GDM1 (cell line): ENCODE results near the gene BMPR1A.
"Not testable (repeated sequence)": the region's sequence is repeated elsewhere in the genome, so short reads cannot be mapped to it uniquely, and the experiment has no call there.

Experiments
- DNase-seq: peaks from one replicate; lab custom pipeline; 2025; lab: John Stamatoyannopoulos, UW

Gene BMPR1A

GRCh38 chr10:86878983-86879713, 122.7 kb downstream of the BMPR1A start:
- DNase-seq: no peak

DNA sequence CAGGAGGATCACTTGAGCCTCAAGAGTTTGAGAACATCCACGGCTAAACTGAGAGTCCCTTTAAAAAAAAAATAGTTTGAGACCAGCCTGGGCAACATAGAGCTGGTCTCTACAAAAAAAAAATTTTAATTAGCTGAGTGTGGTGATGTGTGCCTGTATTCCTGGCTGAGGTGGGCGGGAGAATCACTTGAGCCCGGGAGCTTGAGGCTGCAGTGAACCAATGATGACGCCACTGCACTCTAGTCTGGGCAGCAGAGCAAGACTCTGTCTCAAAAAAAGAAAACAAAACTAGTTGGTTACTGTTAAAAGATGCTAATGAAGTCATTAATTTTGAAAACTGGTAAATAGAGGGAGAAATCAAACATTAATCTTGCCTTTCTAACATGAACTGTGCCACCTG, 124.6 kb downstream of the BMPR1A start:
- no peak for DNase-seq

DNA sequence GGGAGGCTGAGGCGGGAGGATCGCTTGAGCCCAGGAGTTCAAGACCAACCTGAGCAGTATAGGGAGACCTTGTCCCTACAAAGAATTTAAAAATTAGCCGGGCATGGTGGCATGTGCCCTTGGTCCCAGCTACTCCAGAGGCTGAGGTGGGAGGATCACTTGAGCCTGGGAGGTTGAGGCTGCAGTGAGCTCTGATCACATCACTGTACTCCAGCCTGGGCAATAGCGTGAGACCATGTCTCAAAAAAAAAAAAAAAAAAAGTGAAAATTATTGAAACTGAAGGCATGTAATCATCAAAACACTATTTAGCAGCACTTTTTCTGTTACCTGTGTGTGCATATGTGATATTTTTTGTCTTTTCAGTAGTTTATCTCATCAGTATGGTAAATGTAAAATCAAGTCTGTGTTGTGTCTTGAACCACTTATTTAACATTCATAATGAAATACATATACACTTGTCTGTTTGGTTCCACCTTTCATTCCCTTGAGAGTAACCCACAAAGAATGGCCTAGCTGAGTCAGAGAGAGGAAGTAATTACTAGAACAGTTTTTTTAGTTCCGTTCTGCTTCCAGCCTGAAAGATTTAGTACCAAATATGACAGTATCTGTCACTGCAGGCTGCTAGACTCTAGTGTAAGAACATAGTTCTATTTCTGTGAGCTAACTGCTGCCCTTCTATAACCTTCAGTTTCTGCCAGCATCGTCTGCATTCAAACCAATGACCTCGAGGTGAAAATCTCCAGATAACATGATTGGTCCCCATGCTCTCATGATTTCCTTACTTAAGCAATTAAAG, 132.4 kb downstream of the BMPR1A start:
- DNase-seq: peak; percentile 79

DNA sequence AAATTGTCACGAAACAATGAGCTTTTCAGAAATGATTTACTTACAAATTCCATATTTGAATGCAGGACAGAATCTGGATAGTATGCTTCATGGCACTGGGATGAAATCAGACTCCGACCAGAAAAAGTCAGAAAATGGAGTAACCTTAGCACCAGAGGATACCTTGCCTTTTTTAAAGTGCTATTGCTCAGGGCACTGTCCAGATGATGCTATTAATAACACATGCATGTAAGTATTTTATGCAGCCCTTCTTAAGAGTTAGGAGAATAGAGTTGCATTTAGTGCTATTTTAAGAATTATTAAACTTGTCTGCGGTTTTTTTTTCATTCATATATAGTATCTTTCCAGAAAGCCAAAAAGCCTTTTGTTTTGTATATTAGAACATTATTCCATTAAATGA, 133.6 kb downstream of the BMPR1A start:
- DNase-seq: no peak

DNA sequence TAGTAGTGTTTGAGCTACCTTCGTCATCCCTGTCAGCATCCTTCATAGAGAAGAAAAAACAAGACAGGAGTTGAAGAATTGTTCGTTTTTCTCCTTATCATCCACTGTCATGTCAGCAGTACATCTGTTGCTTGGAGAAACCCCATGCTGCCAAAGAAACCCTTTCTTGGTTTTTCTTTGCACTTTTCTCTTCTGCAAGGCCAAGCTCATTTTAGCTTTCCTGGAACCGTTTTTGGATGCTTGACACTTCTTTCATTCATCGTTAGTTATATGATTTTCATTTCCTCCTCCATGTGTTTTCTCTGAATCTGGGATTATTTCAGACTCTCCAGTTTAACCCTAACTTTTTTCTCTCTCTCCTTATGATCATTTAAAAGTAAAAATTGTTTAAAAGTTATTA, 142.1 kb downstream of the BMPR1A start:
- DNase-seq: no peak

DNA sequence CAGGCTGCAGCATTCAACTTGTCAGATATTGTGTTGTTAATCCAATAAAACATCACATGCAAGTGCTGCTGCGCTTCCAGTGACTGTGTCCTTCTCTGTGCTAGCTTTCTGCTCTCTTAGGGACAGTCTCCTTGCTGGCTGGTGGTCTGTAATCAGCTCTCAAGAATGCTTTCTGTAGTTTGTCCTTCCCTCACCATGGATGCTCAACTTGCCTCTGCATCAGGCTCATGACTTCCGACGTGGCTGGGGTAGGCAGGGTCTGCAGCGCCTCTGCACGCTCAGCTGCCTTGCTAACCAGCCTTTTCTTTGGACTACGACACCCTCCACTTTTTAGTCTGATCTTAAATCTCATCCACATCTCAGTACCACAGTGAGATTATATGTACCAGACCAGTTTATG, 142.7 kb downstream of the BMPR1A start:
- no peak for DNase-seq

GRCh38 chr10:86899670-86900276, 143.4 kb downstream of the BMPR1A start:
- DNase-seq: peak; percentile 31

DNA sequence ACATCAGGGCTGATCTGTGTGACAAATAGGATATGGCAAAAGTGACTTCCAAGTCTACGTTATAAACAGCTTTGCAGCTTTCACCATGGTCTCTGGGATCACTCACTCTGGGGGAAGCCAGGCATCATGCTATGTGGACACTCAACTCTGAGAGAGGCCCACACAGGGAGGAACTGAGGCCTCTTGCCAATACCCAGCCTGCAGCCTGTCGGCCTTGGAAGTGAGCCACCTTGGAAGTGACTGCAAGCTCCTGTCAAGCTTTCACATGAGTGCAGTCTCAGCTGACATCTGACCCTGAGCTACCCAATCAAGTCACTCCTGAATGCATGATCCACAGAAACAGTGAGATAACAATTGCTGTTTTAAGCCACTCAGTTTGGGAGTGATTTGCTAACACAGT, 144.5 kb downstream of the BMPR1A start:
- DNase-seq: no peak

DNA sequence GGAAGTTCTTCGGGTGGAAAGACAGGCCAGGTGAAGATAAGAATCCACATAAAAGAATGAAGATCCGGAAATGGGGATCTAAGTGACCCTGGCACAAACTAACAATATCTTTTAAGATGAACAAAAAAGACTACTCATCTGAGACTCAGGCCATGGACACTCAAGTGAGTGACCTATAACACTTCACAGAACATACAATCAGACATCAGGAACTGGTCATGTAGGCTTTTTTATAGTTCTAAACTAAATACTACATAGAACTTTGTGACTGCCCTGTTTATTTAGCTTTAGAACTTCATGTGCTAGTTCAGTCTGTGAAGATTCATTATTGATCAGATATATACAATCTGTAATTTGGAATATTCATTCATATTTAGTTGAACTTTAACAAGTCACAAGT, 148.2 kb downstream of the BMPR1A start:
- no peak for DNase-seq

DNA sequence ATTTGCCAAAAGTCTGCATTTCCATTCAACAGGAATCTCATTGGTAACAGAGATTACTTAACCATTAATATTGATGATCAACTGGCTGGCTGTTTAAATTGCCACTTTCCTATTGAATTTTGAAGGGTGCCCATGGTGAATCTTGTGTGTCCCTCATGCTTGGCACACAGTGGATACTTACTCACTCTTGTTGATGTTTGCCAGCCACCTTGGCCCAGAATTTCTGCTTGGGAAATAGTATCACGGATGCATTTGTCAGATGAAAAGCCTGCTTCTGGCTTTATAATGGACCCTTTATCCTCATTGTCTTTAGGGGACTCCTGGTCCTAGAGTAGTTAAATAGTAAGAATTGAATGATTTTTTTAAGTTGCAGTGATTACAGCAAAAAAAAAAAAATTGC, 149.0 kb downstream of the BMPR1A start:
- no peak for DNase-seq

GRCh38 chr10:86914734-86915133, 158.3 kb downstream of the BMPR1A start:
- DNase-seq: no peak

DNA sequence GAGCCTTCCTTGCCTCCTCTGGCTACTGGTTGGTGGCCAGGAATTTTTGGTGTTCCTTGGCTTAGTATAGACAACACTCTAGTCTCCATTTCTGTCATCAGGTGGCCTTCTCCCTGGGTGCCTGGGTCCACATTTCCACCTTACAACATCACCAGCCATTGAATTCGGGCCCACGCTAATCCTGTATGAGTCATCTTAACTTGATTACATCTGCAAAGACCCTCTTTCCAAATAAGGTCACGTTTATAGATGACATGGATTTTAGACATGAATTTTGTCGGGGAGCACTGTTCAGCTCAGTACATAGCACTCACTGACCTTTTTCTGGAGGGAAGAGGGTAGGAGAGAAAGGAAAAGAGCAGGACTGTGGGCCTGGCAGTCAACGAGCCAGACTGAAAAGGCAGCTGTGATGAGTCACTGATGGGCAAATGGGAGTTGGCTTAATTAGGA, 161.6 kb downstream of the BMPR1A start:
- no peak for DNase-seq

- no peak for DNase-seq
These were observed 166.1 kb downstream of the BMPR1A start for GRCh38 chr10:86922553-86922961.

- DNase-seq: no peak
These were observed 173.3 kb downstream of the BMPR1A start for GRCh38 chr10:86929468-86930380.

GRCh38 chr10:86931872-86932271, 175.5 kb downstream of the BMPR1A start:
- DNase-seq: no peak

- no peak for DNase-seq
These were observed 176.3 kb downstream of the BMPR1A start for GRCh38 chr10:86932674-86933073.

DNA sequence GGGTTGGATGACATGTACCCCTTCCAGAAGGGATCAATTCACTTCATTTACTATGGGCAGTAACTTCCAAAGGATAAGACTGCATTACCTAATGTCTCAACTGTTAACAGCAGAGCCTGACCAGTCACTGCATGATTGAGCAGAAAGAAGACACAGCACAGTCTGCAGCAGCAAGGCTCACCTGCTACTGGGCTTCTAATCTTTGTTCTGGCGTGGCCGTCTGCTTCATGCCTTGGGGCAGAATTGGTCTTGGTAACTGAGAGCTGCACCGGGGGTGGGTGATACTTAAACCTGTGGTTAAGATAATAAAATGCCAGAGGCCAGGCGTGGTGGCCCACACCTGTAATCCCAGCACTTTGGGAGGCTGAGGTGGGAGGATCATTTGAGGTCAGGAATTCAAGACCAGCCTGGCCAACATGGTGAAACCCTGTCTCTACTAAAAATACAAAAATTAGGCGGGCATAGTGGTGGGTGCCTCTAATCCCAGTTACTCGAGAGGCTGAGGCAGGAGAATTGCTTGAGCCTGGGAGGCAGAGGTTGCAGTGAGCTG, 177.8 kb downstream of the BMPR1A start:
- DNase-seq: not testable (repeated sequence)

DNA sequence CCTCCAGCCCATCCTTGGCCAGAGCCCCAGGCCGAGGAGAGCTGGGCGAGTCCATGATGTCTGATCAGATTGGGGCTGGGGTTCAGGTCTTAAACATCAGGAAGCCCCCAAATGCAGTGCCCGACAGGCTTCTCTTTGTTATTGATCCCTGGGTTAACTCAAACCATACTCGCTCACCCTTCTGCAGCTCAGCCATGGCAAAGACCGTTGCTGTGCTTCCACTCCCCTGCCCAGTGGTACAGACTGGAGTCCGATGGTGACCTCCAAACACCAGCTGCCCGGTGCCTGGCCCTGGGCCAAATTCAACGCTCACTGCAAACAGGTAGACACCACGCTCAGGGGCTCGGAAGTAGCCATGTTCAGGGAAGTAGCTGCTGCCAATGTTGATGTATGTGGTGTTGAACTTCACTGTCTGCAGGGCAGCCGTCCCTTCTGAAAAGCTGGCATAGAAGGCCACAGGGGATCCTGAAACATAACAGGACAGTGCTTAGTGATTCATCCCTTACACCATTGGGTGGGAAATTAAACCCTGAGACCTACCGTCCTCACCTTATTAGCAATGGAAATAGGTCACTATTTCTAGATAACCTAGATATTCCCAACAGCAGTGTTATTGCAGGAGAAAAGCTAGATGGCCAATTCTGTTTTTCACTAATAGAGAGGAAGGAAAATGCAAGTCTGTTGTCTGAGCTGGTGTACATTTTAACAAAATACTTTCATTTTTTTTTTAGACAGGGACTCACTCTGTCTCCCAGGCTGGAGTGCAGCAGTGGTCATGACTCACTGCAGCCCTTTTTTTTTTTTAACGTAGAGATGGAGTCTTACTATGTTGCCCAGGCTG, 180.5 kb downstream of the BMPR1A start:
- DNase-seq: no peak

- no peak for DNase-seq
These were observed 181.2 kb downstream of the BMPR1A start for GRCh38 chr10:86937502-86938154.

- no peak for DNase-seq
These were observed 181.8 kb downstream of the BMPR1A start for GRCh38 chr10:86938260-86938659.
